RPMI7951 (cell line): ENCODE data around the gene C2orf76. TPM values are rescaled to one million over a fixed set of nuclear protein-coding genes. Genes with fewer than 3 reads are reported as not detected.
A peak's percentile ranks its signal among the peaks of the same experiment; 100 is the strongest.
"Not testable (repeated sequence)": the region's sequence is repeated elsewhere in the genome, so short reads cannot be mapped to it uniquely, and the experiment has no call there.

Source experiments
- DNase-seq: peaks from one replicate; pipeline ENCODE4 v3.0.0-alpha.2; 2012; ENCODE audit warnings: low read depth
- total RNA-seq: library from RNA; depleted of rRNA; stranded (reverse); fragments of >200 nt; shearing (Covaris generic); gene quantifications from 2 replicates; pipeline ENCODE4 v1.2.3, GENCODE V29; 2014

Gene C2orf76
- total RNA-seq, 1 experiment from 2014 or later: 23.7 TPM

- DNase-seq: no peak
Measured at GRCh38 chr2:119377294-119377992, 10.8 kb upstream of the C2orf76 start.

- no peak for DNase-seq
Measured at GRCh38 chr2:119376810-119377209, 10.2 kb upstream of the C2orf76 start.

GRCh38 chr2:119376406-119376805, 9.8 kb upstream of the C2orf76 start:
- not testable (repeated sequence) for DNase-seq

GRCh38 chr2:119373907-119374745, 7.5 kb upstream of the C2orf76 start:
- DNase-seq: not testable (repeated sequence)

GRCh38 chr2:119372778-119373568, 6.3 kb upstream of the C2orf76 start:
- no peak for DNase-seq

GRCh38 chr2:119371111-119371510, 4.5 kb upstream of the C2orf76 start:
- DNase-seq: peak; percentile 27

GRCh38 chr2:119369845-119370244, 3.2 kb upstream of the C2orf76 start:
- DNase-seq: no peak

GRCh38 chr2:119367472-119368099, 952 bp upstream of the C2orf76 start:
- DNase-seq: peak; percentile 51

GRCh38 chr2:119366161-119366648, 429 bp downstream of the C2orf76 start:
- DNase-seq: peak; percentile 19

GRCh38 chr2:119365436-119365835, 1.2 kb downstream of the C2orf76 start:
- DNase-seq: no peak

- DNase-seq: no peak
Measured at GRCh38 chr2:119364798-119365197, 1.8 kb downstream of the C2orf76 start.

GRCh38 chr2:119360423-119360966, 6.1 kb downstream of the C2orf76 start:
- DNase-seq: no peak

GRCh38 chr2:119359774-119360173, 6.9 kb downstream of the C2orf76 start:
- no peak for DNase-seq

- DNase-seq: no peak
Measured at GRCh38 chr2:119354860-119355259, 11.8 kb downstream of the C2orf76 start.

- no peak for DNase-seq
Measured at GRCh38 chr2:119352357-119352756, 14.3 kb downstream of the C2orf76 start.

- no peak for DNase-seq
Measured at GRCh38 chr2:119350311-119350998, 16.2 kb downstream of the C2orf76 start.

- DNase-seq: no peak
Measured at GRCh38 chr2:119349289-119349688, 17.3 kb downstream of the C2orf76 start.

- DNase-seq: no peak
Measured at GRCh38 chr2:119341684-119342083, 24.9 kb downstream of the C2orf76 start.

- no peak for DNase-seq
Measured at GRCh38 chr2:119339562-119339923, 27.1 kb downstream of the C2orf76 start.

- DNase-seq: no peak
Measured at GRCh38 chr2:119338826-119339561, 27.6 kb downstream of the C2orf76 start.
